ENCODE measurements around the gene TM7SF2.

DNA sequence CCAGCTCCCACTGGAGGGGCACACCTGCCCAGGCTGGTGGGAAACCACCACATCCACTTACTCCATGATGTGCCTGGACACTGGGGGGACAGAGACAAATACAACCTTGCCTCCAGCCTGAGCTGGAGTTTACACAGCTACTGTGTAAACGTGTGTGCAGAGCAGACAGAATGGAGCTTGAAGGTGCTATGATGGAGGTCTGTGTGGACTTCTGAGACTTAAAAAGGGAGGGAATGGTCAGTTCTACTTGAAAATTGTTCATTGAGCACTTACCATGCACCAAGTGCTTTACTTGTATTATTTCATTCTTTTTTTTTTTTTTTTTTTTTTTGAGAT, 39.1 kb upstream of the TM7SF2 start:
- TF ChIP-seq, protein P1, sequence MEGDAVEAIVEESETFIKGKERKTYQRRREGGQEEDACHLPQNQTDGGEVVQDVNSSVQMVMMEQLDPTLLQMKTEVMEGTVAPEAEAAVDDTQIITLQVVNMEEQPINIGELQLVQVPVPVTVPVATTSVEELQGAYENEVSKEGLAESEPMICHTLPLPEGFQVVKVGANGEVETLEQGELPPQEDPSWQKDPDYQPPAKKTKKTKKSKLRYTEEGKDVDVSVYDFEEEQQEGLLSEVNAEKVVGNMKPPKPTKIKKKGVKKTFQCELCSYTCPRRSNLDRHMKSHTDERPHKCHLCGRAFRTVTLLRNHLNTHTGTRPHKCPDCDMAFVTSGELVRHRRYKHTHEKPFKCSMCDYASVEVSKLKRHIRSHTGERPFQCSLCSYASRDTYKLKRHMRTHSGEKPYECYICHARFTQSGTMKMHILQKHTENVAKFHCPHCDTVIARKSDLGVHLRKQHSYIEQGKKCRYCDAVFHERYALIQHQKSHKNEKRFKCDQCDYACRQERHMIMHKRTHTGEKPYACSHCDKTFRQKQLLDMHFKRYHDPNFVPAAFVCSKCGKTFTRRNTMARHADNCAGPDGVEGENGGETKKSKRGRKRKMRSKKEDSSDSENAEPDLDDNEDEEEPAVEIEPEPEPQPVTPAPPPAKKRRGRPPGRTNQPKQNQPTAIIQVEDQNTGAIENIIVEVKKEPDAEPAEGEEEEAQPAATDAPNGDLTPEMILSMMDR (IDR thresholded peaks at IDR 0.05; ENCODE audit: low read depth, low read length, poor library complexity, severe bottlenecking), result no peak
- TF ChIP-seq EZH2phosphoT487 (IDR thresholded peaks at IDR 0.05; ENCODE audit: borderline replicate concordance, low read length), result no peak

Measured in DOHH2 (cell line).